ENCODE data around the gene SALL3.
"Not testable (repeated sequence)": the region's sequence is repeated elsewhere in the genome, so short reads cannot be mapped to it uniquely, and the experiment has no call there.

Gene SALL3

DNA sequence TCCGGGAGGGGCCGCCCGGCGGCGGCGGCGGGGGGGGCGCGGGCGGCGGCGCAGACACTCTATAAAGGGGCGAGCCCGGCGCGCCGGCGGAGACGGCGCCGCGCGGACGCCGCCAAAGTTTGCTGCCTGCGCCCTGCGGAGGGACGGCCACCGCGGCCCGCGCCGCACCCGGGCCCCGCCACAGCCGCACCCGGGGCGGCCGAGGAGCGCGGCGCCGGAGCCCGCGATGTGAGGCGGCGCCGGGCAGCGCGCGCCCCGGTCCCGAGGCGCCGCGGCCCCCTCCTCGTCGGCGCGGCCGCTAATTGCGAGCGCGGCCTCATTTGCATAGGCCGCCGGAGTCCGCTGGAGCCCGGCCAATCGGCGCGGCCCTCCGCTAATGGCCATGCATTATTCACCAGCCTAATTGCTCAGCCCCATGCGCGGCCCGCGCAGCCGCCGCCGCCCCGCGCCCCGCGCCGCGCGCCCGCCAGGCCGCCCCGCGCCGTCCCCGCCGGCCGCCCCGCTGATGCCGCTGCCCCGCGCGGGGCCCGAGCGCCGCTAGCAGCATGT is at the start of gene SALL3:
Gene SALL3 (plus strand): TSS at position 89 of the 549 bp plus-strand sequence. CDS start 457 bp downstream, at position 546.
- no peak for DNase-seq

DNA sequence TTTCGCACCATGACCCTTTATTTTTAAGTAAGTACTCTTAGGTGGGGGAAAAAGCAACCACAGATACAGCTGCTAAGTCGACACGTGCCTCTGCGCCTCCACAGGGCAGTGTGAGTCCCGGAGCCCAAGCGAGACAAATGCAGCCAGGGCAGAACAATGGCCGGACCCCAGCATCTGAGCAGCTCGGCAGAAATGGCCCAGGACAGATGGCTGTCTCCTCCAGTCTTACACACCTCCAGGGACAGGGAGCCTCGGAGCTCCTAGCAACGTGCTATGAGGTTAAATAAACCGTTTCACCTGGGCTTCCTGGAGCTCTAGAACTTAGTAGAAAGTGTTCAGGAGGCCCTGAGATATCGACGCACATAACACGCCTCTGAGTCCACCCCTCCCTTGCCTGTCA is 47.3 kb upstream of the SALL3 start:
- no peak for DNase-seq

DNA sequence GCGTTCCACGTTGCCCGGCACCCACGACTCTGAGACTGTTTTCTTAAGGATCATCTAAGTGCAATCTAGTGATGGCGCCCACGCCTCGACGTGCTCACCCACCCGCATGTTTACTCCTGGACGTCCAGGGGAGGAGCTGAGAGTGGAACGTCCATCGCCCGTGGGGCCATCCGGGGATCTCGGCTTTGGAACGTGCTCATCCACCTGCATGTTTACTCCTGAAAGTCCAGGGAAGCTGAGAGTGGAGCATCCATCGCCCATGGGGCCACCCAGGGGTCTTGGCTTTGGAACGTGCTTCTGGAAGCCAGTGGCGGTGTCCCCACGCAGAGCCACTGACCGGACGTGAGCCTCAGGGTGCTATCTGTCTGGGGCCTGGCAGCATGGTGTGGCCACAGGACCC is 45.6 kb upstream of the SALL3 start:
- no peak for DNase-seq

DNA sequence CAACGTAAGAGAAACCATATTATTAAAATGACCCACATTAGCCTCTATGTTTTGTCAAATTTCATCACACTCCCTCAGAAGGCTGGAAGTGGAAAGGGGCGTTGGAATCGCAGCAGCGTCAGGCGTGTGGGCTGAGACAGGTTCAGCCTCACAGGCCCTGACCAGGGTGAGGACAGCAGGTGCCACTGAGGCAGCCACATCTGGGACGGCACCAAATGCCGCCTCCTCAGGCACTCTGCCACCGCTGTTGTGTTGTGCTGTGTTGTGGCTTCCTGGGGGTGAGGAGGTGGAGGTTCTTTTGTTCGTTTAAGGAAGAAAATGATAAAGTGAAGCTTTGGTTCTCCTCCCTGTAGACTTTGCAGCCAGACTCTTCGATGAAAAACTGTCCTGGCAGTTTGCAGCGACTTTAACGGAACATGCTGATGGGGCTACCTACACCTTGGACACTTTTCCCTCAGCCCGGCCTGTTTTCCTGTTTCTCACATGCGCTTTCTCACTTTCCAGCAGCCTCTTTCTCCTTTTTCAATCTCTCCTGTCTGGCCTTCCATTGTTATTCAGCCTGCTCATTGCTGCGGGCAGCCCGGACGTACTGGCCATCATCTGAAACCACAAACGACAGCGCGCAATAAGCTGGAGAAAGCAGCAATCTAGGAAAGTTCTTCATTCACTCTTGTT is 44.9 kb upstream of the SALL3 start:
- no peak for DNase-seq

DNA sequence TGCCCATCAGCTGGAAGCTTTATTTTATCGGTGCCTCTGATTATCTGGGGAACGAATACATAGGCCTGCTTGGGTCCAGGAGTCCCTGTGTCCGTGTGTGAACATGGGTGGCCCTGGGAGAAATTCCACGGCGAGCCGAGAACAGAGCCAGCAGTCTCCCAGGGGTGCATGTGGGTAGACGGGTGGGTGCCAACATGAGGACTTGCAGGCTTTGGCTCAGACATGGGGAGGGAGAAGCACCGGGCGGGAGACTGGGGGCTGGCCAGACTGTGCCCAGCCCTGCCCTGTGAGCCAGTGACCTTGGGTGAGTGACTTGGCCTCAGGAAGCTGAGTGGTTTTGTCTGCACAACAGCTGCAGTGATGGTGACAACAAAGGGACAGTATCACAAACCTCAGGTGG is 44.2 kb upstream of the SALL3 start:
- no peak for DNase-seq

DNA sequence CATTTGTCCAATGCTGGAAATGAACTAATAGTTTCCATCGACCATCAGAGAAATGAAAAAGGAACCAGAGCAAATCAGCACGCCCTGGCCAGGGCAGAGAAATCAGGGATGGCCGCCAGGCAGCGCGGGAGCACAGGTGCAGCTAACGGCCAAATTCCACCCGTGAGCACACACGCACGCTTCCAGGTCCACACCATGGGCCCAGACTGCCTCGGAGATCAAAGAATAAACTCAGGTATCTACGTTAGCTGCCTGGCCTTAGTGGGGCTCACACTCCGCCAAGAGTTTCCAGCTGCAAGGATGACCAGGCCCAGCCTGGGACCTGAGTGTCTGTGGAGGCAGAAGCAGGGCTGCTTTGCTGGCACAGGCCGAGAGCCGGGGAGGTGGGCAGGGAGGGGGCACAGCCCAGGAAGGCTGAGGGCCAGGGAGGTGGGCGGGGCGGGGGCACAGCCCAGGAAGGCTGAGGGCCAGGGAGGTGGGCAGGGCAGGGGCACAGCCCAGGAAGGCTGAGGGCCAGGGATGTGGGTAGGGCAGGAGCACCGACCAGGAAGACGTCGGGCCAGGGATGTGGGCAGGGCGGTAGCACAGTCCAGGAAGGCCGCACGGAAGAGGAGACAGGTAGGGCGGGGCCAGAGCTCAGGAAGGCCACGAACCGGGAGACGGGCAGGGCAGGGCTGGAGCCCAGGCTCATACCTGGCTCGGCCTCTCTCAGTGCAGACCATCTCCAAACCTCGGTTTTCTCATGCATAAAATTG is 43.2 kb upstream of the SALL3 start:
- DNase-seq, result no peak

DNA sequence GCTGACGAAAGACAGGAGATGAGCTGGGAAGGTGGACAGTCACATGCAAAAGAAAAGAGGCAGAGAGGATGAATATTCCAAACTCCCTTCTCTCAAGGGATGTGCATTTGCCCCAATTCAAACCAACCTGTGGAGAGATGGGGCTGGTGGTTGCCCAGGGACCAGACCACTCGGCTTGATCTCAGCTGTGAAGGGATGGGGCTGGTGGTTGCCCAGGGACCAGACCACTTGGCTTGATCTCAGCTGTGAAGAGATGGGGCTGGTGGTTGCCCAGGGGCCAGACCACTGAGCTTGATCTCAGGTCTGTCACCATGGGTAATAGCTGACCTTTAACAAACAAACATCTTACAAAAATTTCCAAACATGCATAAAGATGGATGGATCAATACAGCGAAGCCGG is 42.5 kb upstream of the SALL3 start:
- no peak for DNase-seq

DNA sequence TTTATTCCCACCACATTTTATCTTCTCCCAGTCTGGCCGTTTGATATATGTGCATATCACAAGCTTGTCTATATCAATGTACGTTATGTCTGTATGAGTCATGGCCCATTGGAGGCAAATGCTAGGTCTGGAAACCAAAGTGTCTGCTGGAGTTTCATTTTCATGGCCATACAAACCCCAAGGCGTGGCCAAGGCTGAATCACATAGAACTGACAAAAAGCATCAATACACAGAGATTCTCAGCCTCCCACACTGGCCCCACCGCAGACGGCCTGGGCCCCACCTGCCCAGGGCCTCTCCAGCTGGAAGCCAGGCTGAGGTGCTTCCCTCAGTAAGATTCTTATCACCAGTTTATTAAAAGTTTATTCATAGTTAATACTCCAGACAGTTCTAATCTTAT is 40.5 kb upstream of the SALL3 start:
- no peak for DNase-seq

DNA sequence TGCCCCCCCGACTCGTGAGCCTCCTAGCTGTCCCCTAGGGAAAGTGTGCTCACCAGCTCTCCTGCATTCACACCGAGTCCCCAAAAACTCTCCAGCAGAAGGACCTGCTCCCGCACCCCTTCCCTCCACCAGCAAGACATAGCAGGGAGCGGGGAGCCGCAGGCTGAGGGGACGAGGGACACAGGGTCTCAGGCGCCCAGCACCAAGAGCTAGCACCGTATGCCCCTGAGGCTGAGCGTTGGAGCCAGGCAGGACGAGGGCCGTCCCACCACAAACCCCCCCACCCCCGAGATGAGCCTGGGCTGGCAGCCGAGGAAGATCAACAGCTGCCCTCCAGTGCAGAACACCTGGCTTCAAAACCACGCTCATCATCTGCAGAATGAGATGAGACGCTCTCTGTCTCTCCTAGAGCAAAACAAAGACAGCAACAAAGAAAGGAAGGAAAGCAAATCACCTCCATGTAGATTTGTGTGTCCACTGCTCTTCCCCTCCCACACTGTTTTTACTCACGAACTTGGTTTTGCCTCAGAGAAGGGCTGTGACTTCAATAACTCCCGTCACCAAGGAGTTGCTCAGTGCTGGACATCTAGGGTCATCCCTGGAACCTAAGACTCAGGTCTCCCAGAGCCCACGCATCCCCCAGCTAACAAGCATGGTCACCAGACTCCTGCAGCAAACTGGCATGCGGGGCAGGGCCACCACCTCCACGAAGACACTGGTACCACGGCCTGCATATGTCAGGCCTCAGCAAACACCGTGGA is 39.7 kb upstream of the SALL3 start:
- DNase-seq, result no peak

DNA sequence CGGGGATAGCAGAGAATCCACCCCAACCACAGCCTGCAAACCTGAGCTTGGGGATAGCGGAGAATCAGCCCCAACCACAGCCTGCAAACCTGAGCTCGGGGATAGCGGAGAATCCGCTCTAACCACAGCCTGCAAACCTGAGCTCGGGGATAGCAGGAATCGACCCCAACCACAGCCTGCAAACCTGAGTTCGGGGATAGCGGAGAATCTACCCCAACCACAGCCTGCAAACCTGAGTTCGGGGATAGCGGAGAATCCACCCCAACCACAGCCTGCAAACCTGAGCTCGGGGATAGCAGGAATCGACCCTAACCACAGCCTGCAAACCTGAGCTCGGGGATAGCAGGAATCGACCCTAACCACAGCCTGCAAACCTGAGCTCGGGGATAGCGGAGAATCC is 37.4 kb upstream of the SALL3 start:
- not testable (repeated sequence) for DNase-seq

DNA sequence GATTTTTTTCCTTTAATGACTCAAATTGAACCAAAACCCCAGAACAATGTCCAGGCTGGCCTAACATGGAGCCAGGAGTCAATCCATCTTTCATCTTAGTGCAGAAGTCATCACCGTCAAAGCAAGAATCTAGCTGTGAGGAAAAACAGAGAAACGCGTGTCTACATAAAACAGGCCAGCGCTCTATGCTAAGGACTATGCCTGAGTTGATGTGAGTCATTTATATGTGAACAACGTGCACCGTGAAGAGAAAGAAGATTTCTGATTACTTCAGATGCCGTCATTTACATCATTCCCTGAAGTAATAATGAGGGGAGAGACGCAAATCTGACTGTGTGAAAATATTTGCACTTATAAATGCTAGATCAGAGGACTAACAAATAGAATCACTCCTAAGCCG is 34.0 kb upstream of the SALL3 start:
- DNase-seq, result no peak

DNA sequence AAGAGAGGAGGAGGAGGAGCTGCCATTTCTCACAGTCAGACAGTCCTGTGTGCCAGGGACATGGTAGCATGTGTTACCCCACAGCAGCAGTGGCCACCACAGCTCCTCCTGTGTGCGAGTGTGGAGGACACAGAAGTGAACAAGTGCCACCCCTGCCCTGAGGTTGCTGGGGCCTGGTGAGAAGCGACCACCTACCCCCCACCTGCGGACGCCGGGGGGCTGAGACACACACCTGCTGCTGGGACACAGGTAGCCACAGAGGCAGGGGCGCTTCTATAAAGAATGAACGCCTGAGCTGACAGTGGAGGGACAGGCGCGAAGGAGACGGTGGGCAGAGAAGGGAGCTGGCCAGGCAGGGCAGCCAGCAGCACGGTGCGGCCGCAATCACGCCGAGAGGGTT is 32.3 kb upstream of the SALL3 start:
- no peak for DNase-seq

DNA sequence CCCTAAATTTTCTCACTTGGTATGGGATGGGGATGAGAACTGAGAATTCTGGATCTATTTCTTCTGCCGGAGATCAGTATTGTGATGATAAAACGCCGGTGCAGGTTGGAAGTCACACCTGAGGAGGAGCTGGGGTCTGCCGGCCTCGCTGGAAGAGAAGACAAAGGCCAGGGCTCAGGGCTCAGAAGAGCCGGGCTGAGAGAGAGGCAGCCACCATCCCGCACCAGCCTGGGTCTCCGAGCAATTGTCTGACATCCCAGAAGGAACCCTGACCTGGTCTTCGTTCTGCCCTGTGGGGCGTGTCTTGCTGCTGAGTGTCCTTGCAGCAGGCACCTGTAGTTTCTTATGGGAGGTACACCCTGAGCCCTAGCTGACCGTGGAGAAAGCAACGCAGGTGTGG is 31.4 kb upstream of the SALL3 start:
- DNase-seq, result no peak

DNA sequence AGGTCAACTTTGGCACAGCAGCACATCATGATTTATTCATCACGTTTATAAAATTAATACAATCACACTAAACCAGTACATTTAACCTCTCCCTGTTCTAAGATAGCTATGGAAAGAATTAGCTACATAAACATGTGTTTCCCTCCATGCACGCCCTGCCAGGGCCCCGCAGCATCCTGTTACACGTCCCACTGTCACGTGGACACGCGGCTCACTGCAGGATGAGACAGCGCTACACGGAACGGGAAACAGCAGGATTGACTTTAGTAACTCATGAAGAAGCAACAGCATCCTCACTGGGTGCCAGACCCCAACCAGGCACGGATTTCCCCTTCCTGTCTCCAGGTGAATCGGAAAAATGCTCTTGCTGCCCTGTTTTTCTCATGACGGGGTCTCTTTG is 30.9 kb upstream of the SALL3 start:
- no peak for DNase-seq

DNA sequence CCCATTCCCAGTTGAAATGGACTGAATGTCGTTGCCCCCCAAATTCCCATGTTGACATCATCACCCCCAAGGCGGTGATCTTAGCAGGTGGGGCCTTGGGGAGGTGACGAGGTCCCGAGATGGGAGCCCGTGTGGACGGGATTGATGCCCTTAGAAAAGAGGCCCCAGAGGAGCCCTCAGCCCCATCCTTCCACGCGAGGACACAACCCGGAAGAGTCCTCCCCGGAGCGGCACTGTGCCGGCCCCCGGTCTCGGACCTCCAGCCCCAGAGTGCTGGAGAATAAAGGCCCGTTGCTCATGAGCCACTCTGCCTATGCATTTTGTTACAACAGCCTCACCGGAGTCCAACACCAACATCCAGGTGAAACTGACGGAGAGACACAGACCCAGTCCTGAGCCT is 30.4 kb upstream of the SALL3 start:
- no peak for DNase-seq

DNA sequence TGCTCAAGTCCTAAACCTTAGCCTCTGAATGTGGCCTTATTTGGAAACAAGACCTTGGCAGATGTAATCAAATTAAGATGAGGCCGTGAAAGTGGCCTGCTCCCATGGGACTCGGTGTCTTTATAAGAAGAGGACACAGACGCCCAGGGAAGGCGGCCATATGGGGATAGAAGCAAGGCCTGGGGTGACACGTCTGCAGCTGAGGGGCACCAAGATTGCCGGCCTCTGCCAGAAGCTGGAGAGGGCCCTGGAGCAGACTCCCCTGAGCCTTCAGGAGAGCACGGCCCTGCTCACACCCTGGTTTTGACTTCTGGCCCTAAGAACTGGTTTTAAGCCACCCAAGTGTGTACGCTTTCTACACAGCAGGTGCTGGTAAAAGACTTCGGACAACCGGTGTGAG is 29.2 kb upstream of the SALL3 start:
- DNase-seq, result no peak

DNA sequence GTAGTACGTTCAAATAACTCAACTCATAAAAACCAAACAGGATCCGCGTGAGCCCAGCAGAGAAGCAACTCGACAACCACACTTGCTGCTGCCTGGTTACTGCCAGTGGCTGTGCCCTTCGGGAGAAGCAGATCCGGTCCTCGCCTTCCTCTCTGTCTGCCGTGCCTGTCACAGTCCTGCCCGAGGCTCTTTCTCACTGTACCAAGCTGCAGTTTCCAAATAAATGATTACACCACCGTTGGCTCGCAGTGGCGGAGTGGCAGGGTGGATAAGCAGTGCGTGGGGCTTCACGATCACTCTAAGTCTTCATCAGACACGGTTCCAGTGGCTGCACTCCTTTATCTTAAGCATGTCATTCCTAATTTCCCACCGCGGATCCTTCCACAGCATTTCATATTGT is 26.1 kb upstream of the SALL3 start:
- no peak for DNase-seq

DNA sequence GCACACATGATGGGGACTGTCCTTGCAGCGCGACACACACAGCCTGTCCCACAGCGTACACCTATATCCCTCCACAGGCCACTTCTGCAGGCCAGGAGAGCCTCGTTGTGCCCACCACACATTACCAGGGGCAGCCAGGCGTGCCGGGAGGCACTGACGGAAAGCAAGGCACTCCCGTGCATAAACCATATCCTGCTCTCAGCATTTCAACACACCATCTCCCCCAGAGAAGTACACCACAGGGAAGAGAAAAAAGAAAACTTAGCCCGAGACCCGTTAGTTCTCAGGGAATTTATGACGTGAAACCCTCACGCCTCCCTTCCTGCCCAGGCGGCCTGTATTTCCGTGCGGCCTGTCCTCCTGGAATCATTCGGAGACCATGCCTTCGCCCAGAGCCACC is 24.6 kb upstream of the SALL3 start:
- no peak for DNase-seq

DNA sequence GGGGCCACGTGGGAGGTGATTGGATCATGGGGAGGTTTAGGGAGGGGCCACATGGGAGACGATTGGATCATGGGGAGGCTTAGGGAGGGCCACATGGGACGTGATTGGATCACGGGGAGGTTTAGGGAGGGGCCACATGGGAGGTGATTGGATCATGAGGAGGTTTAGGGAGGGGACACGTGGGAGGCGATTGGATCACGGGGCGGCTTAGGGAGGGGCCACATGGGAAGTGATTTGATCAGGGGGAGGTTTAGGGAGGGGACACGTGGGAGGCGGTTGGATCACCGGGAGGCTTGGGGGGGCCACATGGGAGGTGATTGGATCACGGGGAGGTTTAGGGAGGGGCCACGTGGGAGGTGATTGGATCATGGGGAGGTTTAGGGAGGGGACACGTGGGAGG is 22.5 kb upstream of the SALL3 start:
- no peak for DNase-seq

DNA sequence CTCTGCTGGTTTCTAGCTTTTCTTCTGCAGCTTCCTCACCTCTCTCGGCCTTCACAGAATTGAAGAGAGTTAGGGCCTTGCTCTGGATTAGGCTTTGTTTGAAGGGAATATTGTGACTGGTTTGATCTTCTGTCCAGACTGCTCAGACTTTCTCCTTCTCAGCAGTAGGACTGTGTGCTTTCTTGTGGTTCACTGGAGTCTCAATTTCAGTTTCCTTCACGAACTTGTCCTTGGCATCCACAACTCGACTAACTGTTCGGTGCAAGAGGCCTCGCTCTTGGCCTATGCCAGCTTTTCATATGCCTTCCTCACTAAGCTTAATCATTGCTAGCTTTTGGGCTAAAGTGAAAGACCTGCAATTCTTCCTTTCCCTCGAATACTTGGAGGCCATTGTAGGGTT is 18.9 kb upstream of the SALL3 start:
- no peak for DNase-seq

DNA sequence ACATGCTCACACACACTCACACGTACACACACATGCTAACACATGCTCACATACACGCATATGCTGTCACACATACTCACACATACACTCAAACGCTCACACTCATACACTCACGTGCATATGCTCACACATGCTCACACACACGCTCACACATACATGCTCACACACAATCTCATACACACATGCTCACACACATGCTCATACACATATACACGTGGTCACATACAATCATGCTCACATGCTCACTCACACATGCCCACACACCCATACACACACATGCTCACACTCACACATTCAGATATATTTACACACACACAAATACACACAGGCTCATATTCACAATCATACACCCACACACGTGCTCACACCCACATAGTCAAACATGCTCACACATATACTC is 17.5 kb upstream of the SALL3 start:
- DNase-seq, result no peak

DNA sequence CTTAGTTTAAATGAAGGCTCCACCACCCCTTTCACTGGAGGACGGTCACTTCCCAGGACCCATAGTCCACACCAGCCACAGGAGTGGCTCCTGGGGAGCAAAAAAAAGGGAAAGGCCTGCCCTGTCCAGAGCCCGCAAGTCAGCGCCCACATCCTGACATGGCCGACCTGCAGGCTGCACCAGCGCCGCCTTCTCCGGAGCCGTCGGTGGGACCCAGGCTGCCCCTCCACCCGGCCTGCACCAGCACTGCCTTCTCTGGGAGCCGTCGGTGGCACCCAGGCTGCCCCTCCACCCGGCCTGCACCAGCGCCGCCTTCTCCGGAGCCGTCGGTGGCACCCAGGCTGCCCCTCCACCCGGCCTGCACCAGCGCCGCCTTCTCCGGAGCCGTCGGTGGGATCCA is 14.9 kb upstream of the SALL3 start:
- not testable (repeated sequence) for DNase-seq

DNA sequence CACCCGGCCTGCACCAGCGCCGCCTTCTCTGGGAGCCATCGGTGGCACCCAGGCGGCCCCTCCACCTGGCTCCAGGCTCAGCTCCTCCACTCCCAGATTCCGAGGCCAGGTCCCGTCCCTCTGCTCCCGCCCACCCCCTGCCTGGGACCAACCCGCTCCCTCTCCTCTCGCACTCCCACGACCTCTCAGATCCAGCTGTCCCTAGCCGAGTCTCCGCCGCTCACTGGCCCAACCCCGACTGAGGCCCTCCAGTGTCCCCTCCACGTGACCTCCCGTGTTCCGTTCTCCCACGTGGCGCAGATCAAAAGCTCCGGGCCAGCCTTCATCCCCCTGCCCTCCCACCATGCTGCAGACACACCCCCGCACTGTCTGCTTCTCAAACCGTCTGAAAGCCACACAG is 14.4 kb upstream of the SALL3 start:
- DNase-seq, result no peak

Measured in T1000 (cell line).